ENCODE data around the gene PRSS50. TPM values are rescaled to one million over a fixed set of nuclear protein-coding genes. Genes with fewer than 3 reads are reported as not detected.

Gene PRSS50
- total RNA-seq, 4 donors from 2014 or later: 0.31 to 0.54 TPM; not detected in 2

DNA sequence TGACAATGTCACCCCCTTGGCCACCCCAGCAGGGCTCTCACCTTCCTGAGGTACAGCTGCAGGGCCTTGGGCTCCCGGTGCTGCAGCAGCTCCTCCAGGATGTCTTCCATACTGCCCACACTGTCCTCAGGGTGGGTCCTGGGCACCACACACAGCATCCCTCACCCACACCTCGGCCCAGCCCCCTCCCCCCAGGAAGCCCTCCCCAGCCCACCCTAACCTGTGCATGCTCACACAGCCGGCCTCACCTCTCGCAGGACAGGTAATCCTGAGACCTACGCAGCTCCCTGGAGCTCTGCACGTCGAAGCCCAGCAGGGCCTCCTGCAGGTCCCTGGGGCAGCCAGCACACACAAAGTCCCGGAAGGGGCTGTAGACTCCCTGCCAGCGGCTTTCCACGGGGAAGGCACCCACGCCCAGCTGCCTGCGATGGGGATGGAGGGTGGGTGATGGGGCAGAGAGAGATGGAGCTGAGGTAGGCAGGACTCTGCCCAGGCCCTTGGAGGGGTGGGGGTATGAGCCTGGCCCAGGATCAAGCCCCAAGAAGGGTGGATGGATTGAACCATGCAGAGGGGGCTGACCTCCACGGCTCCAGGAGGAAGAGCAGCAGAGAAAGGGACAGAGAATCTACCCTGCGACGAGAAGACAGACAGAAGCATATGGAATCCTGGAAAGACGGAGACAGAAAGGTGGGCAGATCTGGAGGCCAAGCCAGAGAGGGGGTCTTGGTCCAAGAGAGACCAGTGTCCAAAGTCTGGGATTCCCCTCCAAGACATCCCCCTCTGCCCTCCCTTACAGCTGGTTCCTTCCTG, 40.9 kb downstream of the PRSS50 start:
- no peak overlapping the region for H3K27ac ChIP-seq
- H3K9me3 ChIP-seq: no peaks in the 10 kb centered on the region
- TF ChIP-seq EP300 (IDR thresholded peaks at IDR 0.05) (no peak), POLR2A (IDR thresholded peaks at IDR 0.05) (no peak), POLR2AphosphoS5 (IDR thresholded peaks at IDR 0.05) (no peak)
- TF ChIP-seq, protein P1, sequence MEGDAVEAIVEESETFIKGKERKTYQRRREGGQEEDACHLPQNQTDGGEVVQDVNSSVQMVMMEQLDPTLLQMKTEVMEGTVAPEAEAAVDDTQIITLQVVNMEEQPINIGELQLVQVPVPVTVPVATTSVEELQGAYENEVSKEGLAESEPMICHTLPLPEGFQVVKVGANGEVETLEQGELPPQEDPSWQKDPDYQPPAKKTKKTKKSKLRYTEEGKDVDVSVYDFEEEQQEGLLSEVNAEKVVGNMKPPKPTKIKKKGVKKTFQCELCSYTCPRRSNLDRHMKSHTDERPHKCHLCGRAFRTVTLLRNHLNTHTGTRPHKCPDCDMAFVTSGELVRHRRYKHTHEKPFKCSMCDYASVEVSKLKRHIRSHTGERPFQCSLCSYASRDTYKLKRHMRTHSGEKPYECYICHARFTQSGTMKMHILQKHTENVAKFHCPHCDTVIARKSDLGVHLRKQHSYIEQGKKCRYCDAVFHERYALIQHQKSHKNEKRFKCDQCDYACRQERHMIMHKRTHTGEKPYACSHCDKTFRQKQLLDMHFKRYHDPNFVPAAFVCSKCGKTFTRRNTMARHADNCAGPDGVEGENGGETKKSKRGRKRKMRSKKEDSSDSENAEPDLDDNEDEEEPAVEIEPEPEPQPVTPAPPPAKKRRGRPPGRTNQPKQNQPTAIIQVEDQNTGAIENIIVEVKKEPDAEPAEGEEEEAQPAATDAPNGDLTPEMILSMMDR (IDR thresholded peaks at IDR 0.05): no peak
- no peak overlapping the region for H3K4me3 ChIP-seq
- H3K4me1 ChIP-seq: no peaks in the 10 kb centered on the region
- H3K36me3 ChIP-seq: peaks cover 0 to 60% of the 10 kb centered on the region in 2 donors
- ATAC-seq: no peak
- WGBS, 2 donors (ENCODE audit: low coverage in 1 of 2): 79 to 90% methylated on average over 3 to 4 of the region's 16 CpGs
- H3K27me3 ChIP-seq: no peaks in the 10 kb centered on the region

DNA sequence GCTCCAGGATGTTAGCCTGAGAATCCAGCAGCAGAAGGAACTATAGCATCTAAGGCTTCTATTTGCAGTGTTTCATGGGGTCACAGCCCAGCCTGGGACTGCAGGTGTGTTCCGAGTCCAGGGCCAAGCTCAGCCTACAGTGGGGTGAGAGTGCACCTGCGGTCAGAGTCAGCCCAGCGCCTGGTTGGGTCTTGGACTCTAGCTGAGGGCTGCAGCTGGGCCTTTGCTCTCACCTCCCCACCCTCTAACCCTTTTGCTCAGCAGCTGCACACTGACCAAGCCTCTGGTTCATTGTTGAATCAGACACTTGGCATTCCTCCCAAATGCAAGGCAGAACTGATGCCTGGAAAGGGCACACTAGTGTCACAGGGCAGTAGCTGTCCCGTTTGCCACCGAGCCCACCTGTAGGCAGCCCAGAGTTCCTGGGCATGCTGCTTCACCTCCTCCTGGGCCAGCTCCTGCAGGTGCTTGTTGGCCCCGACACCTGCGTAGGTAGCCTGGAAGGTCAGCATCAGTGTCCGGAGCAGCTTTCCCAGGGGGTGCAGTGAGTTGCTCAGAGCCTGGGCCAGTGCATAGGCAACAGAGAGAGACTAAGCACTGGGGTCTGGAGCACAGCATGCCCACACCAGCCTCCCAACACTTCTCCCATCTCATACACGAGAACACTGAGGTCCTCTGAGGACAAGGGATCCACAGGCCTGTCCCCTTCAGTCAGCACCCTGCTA, 41.7 kb downstream of the PRSS50 start:
- Histone ChIP-seq H3K9me3 (no peaks in the 10 kb centered on the region), H3K4me1 (no peaks in the 10 kb centered on the region), H3K27ac (no peak overlapping the region), H3K27me3 (no peaks in the 10 kb centered on the region), H3K4me3 (no peak overlapping the region), H3K36me3 (peaks cover 0 to 52% of the 10 kb centered on the region in 2 donors)
- TF ChIP-seq POLR2AphosphoS5 (IDR thresholded peaks at IDR 0.05) (no peak), EP300 (IDR thresholded peaks at IDR 0.05) (no peak), POLR2A (IDR thresholded peaks at IDR 0.05) (no peak)
- TF ChIP-seq, protein P1 (IDR thresholded peaks at IDR 0.05): no peak
- WGBS, 2 donors (ENCODE audit: low coverage in 1 of 2): 83% methylated on average over 2 of the region's 9 CpGs; no CpG with 5 or more reads in 1 of the 2 donors
- ATAC-seq: peak; percentile 8

DNA sequence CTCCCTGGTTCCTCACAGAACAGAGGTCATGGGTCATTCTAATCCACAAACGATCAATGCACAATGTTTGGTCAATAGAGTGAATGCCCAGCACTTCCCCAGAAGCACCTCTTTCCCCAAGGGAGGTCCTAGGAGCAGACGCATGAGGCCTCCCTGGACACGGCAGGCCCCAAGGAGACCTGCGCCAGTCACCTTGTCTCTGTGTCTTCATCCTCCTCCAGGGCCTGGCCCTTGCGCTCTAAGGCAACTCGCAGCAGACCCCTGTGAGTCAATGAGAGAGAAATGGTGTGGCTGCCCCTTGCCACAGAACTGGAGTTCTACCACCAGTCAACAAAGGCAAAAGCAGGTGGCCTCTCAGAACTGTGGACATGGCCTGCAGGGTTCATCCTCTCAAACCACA, 42.2 kb downstream of the PRSS50 start:
- TF ChIP-seq POLR2A (IDR thresholded peaks at IDR 0.05) (no peak), EP300 (IDR thresholded peaks at IDR 0.05) (no peak), POLR2AphosphoS5 (IDR thresholded peaks at IDR 0.05) (no peak)
- TF ChIP-seq, protein P1 (IDR thresholded peaks at IDR 0.05): no peak
- H3K4me1 ChIP-seq: no peaks in the 10 kb centered on the region
- H3K27me3 ChIP-seq: no peaks in the 10 kb centered on the region
- no peak for ATAC-seq
- H3K36me3 ChIP-seq: peaks cover 0 to 46% of the 10 kb centered on the region in 2 donors
- no peaks in the 10 kb centered on the region for H3K9me3 ChIP-seq
- 100% methylated on average over 2 of the region's 6 CpGs; no CpG with 5 or more reads in 1 of the 2 donors for whole genome bisulfite sequencing, 2 donors (ENCODE audit: low coverage in 1 of 2)
- H3K4me3 ChIP-seq: no peak overlapping the region
- H3K27ac ChIP-seq: no peak overlapping the region

DNA sequence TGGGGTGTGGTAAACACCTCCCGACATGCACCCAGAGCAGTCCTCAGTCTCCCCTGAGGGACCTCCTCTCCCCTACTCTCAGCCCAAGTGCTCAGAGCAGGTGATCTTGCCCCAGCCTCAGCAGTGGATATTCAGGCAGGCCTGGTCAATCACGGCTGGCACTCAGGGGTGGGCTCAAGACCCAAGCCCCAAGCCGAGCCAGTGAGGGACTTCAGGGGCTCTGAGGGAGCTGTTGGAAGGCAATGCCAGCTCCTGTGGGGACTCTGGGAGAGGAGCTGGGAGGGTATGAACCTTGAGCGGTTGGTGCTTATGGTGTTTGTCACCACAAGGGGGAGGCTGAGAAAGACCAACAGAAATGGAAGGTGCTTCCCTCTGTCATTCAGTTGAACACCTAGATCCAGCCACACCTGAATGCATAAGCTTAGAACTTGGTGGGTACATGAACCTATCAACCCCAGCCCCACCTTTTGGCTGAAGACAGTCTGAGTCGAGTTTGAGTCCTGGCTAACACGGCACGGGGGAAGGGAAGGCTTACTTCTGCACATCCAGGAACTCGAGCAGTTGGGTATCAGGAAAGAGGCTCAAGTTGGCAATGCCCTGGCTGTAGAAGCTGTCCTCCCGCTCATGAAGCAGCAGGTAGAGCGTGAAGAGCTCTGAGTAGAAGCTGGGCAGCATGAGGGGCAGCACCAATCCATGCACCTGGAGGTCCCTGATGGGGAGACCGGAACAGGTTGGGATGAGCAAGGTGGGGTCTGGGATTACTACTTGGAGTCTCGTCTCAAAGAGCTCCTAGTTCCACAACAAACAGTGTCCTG, 43.4 kb downstream of the PRSS50 start:
- no peaks in the 10 kb centered on the region for H3K4me1 ChIP-seq
- 95 to 96% methylated on average over 4 to 7 of the region's 12 CpGs for WGBS, 2 donors (ENCODE audit: low coverage in 1 of 2)
- H3K4me3 ChIP-seq: no peak overlapping the region
- H3K27me3 ChIP-seq: no peaks in the 10 kb centered on the region
- TF ChIP-seq POLR2A (IDR thresholded peaks at IDR 0.05): no peak
- no peak for TF ChIP-seq POLR2AphosphoS5 (IDR thresholded peaks at IDR 0.05)
- no peak for TF ChIP-seq EP300 (IDR thresholded peaks at IDR 0.05)
- TF ChIP-seq, protein P1 (IDR thresholded peaks at IDR 0.05): no peak
- peaks cover 0 to 38% of the 10 kb centered on the region in 2 donors for H3K36me3 ChIP-seq
- H3K27ac ChIP-seq: no peak overlapping the region
- H3K9me3 ChIP-seq: no peaks in the 10 kb centered on the region
- no peak for ATAC-seq

Measured in gastroesophageal sphincter (tissue), 4 donors.